Neural progenitor cell (in vitro differentiated cells): ENCODE measurements around the gene FAM135A. TPM values are rescaled to one million over a fixed set of nuclear protein-coding genes. Genes with fewer than 3 reads are reported as not detected.
"Not testable (repeated sequence)": the region's sequence is repeated elsewhere in the genome, so short reads cannot be mapped to it uniquely, and the experiment has no call there.

Experiments
- DNase-seq: peaks from one replicate; pipeline ENCODE4 v3.0.0-alpha.2; 2016; ENCODE audit warnings: low spot score
- H2AFZ ChIP-seq: fragments of 200-600 bp; sonication (generic); replicated peaks from 2 replicates; pipeline ENCODE4 v1.6.1; 2016; ENCODE audit warnings: antibody characterized with exemption
- H3F3A ChIP-seq: fragments of 200-600 bp; sonication (generic); 2 replicates; pipeline ENCODE4 v1.6.1; 2016; ENCODE audit warnings: antibody characterized with exemption, low read depth
- H3K27ac ChIP-seq: fragments of 200-600 bp; sonication (generic); 2 replicates; pipeline ENCODE4 v1.5.1; 2016; ENCODE audit warnings: mild to moderate bottlenecking
- H3K27me3 ChIP-seq: fragments of 200-600 bp; sonication (generic); 2 replicates; pipeline ENCODE4 v1.6.1; 2016; ENCODE audit warnings: mild to moderate bottlenecking, moderate library complexity
- H3K36me3 ChIP-seq: fragments of 200-600 bp; sonication (generic); 2 replicates; pipeline ENCODE4 v1.5.1; 2016
- H3K4me1 ChIP-seq: fragments of 200-600 bp; sonication (generic); 2 replicates; pipeline ENCODE4 v1.6.1; 2016; ENCODE audit warnings: mixed run types
- H3K4me2 ChIP-seq: fragments of 200-600 bp; sonication (generic); 2 replicates; pipeline ENCODE4 v1.6.1; 2016
- H3K4me3 ChIP-seq: fragments of 200-600 bp; sonication (generic); 2 replicates; pipeline ENCODE4 v1.5.1; 2016
- H3K79me2 ChIP-seq: fragments of 200-600 bp; sonication (generic); 2 replicates; pipeline ENCODE4 v1.6.1; 2016; ENCODE audit warnings: low read depth
- H3K9ac ChIP-seq: fragments of 200-600 bp; sonication (generic); 2 replicates; pipeline ENCODE4 v1.6.1; 2016
- H3K9me3 ChIP-seq: fragments of 200-600 bp; sonication (generic); 2 replicates; pipeline ENCODE4 v1.5.1; 2016; ENCODE audit warnings: low read depth
- H4K20me1 ChIP-seq: fragments of 200-600 bp; sonication (generic); 2 replicates; pipeline ENCODE4 v1.6.1; 2016; ENCODE audit warnings: low read depth
- H3K27ac Mint-ChIP-seq: 3 replicates; pipeline ENCODE4 v1.8.0; 2021; ENCODE audit warnings: mixed read lengths
- H3K27me3 Mint-ChIP-seq: 2 replicates; pipeline ENCODE4 v1.8.0; 2022; ENCODE audit warnings: low read depth, mild to moderate bottlenecking, inconsistent platforms, moderate library complexity, mixed read lengths; ENCODE audit not compliant: insufficient read depth
- H3K36me3 Mint-ChIP-seq: 3 replicates; pipeline ENCODE4 v1.8.0; 2021; ENCODE audit warnings: mixed read lengths
- H3K4me1 Mint-ChIP-seq: 3 replicates; pipeline ENCODE4 v1.8.0; 2021; ENCODE audit warnings: mixed read lengths
- H3K4me3 Mint-ChIP-seq: 3 replicates; pipeline ENCODE4 v1.8.0; 2021; ENCODE audit warnings: mild to moderate bottlenecking, moderate library complexity, mixed read lengths
- H3K9me3 Mint-ChIP-seq: 3 replicates; pipeline ENCODE4 v1.8.0; 2020; ENCODE audit warnings: mixed read lengths
- EZH2 ChIP-seq: fragments of 200-600 bp; sonication (generic); IDR thresholded peaks from 2 replicates; pipeline ENCODE4 v1.6.1; 2017; ENCODE audit warnings: antibody characterized with exemption, mild to moderate bottlenecking, moderate library complexity
- EZH2phosphoT487 ChIP-seq: fragments of 200-600 bp; sonication (generic); IDR thresholded peaks from 2 replicates; pipeline ENCODE4 v1.6.1; 2017; ENCODE audit warnings: antibody characterized with exemption
- total RNA-seq: library from RNA; depleted of rRNA; stranded (reverse); fragments of >200 nt; gene quantifications from 2 replicates; pipeline ENCODE4 v1.2.3, GENCODE V29; 2015; ENCODE audit warnings: low replicate concordance
- TF ChIP-seq, protein P1 (sequence below): fragments of 200-600 bp; sonication (generic); IDR thresholded peaks from 2 replicates; pipeline ENCODE4 v1.5.1; 2017; ENCODE audit warnings: antibody characterized with exemption, mild to moderate bottlenecking

Gene FAM135A
- total RNA-seq, 1 donor from 2014 or later, result 85.3 TPM

- Mint-ChIP-seq H3K27ac (no peak overlapping the region), H3K9me3 (peaks cover 6% of the 10 kb centered on the region), H3K4me1 (no peaks in the 10 kb centered on the region), H3K27me3 (no peaks in the 10 kb centered on the region), H3K4me3 (no peak overlapping the region), H3K36me3 (peaks cover 35% of the 10 kb centered on the region)
- H3K9me3 ChIP-seq, result no peaks in the 10 kb centered on the region
- no peak overlapping the region for H3K27ac ChIP-seq
- no peaks in the 10 kb centered on the region for H3F3A ChIP-seq
- H3K9ac ChIP-seq, result no peak overlapping the region
- H2AFZ ChIP-seq, result no peak overlapping the region
- H3K4me3 ChIP-seq, result no peak overlapping the region
- peaks cover 14% of the 10 kb centered on the region for H3K79me2 ChIP-seq
- no peaks in the 10 kb centered on the region for H4K20me1 ChIP-seq
- no peak for DNase-seq
- no peak overlapping the region for H3K4me2 ChIP-seq
- no peaks in the 10 kb centered on the region for H3K4me1 ChIP-seq
- H3K36me3 ChIP-seq, result peaks cover 24% of the 10 kb centered on the region
- TF ChIP-seq, protein P1, sequence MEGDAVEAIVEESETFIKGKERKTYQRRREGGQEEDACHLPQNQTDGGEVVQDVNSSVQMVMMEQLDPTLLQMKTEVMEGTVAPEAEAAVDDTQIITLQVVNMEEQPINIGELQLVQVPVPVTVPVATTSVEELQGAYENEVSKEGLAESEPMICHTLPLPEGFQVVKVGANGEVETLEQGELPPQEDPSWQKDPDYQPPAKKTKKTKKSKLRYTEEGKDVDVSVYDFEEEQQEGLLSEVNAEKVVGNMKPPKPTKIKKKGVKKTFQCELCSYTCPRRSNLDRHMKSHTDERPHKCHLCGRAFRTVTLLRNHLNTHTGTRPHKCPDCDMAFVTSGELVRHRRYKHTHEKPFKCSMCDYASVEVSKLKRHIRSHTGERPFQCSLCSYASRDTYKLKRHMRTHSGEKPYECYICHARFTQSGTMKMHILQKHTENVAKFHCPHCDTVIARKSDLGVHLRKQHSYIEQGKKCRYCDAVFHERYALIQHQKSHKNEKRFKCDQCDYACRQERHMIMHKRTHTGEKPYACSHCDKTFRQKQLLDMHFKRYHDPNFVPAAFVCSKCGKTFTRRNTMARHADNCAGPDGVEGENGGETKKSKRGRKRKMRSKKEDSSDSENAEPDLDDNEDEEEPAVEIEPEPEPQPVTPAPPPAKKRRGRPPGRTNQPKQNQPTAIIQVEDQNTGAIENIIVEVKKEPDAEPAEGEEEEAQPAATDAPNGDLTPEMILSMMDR, result no peak
- TF ChIP-seq EZH2phosphoT487, result no peak
- TF ChIP-seq EZH2, result no peak
- H3K27me3 ChIP-seq, result no peaks in the 10 kb centered on the region
Observed at GRCh38 chr6:70456735-70457134, 43.4 kb downstream of the FAM135A start.

GRCh38 chr6:70459235-70459634 lies 45.9 kb downstream of the FAM135A start:
- TF ChIP-seq, protein P1, result no peak
- TF ChIP-seq EZH2 (no peak), EZH2phosphoT487 (no peak)
- Histone ChIP-seq H4K20me1 (no peaks in the 10 kb centered on the region), H3K27ac (no peak overlapping the region), H3K9me3 (no peaks in the 10 kb centered on the region), H3K27me3 (no peaks in the 10 kb centered on the region), H3K4me1 (no peaks in the 10 kb centered on the region), H3K36me3 (peaks cover 10% of the 10 kb centered on the region), H2AFZ (no peak overlapping the region), H3K79me2 (peaks cover 14% of the 10 kb centered on the region), H3K4me2 (no peak overlapping the region), H3K9ac (no peak overlapping the region), H3F3A (no peaks in the 10 kb centered on the region), H3K4me3 (no peak overlapping the region)
- Mint-ChIP-seq H3K27me3 (no peaks in the 10 kb centered on the region), H3K4me1 (no peaks in the 10 kb centered on the region), H3K9me3 (peaks cover 6% of the 10 kb centered on the region), H3K4me3 (no peak overlapping the region), H3K36me3 (peaks cover 31% of the 10 kb centered on the region), H3K27ac (no peak overlapping the region)
- DNase-seq, result no peak

DNA sequence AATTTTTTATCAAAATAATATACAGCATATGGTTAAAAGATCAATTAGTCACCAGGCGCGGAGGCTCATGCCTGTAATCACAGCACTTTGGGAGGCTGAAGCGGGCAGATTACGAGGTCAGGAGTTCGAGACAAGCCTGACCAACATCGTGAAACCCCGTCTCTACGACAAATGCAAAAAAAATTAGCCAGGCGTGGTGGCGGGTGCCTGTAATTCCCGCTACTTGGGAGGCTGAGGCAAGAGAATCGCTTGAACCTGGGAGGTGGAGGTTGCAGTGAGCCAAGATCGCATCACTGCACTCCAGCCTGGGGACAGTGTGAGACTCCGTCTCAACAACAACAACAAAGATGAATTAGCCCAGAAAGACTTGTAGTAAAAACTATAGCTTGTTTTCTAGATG lies 46.4 kb downstream of the FAM135A start:
- not testable (repeated sequence) for H3K9me3 Mint-ChIP-seq
- peaks cover 14% of the 10 kb centered on the region for H3K79me2 ChIP-seq

DNA sequence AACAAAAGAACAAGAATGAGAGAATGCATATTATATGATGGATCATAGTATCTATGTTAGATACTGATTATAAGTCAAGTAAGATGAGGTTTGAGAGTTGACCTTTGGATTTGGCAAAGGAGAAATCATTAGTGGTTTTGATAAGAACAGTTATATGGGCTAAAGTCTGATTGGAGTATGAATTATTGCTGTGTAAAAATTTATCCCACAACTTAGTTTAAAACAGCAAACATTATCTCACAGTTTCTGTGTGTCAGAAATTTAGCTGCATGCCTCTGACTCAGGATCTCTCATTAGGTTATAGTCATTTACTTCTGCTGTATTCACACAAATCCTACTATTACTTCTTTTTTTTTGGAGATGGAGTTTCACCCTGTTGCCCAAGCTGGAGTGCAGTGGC lies 56.7 kb downstream of the FAM135A start:
- peaks cover 17% of the 10 kb centered on the region for H3K4me1 Mint-ChIP-seq
- no peak overlapping the region for H3K4me2 ChIP-seq

More for the DNA sequence above, 46.4 kb downstream of the FAM135A start:
- H3K4me3 ChIP-seq, H3K27me3 Mint-ChIP-seq, H3K4me3 Mint-ChIP-seq, H3F3A ChIP-seq, H3K9ac ChIP-seq, H4K20me1 ChIP-seq, H3K27me3 ChIP-seq, DNase-seq, H3K27ac Mint-ChIP-seq, H3K9me3 ChIP-seq, H3K4me1 ChIP-seq, H3K4me1 Mint-ChIP-seq, H3K27ac ChIP-seq, H2AFZ ChIP-seq, H3K4me2 ChIP-seq, H3K36me3 ChIP-seq: not testable (repeated sequence)
- peaks cover 26% of the 10 kb centered on the region for H3K36me3 Mint-ChIP-seq

GRCh38 chr6:70470510-70470909 lies 57.2 kb downstream of the FAM135A start:
- H3F3A ChIP-seq, H3K4me3 ChIP-seq, H3K27ac ChIP-seq, H3K27me3 ChIP-seq, H3K4me3 Mint-ChIP-seq, H3K36me3 ChIP-seq, H3K9me3 ChIP-seq, H2AFZ ChIP-seq, H3K9ac ChIP-seq, H3K4me2 ChIP-seq, DNase-seq, H4K20me1 ChIP-seq, H3K27ac Mint-ChIP-seq, H3K27me3 Mint-ChIP-seq, H3K79me2 ChIP-seq, H3K9me3 Mint-ChIP-seq: not testable (repeated sequence)
- peaks cover 64% of the 10 kb centered on the region for H3K36me3 Mint-ChIP-seq
- H3K4me1 ChIP-seq, result peaks cover 15% of the 10 kb centered on the region
- H3K4me1 Mint-ChIP-seq, result peaks cover 22% of the 10 kb centered on the region

More for the DNA sequence above, 56.7 kb downstream of the FAM135A start:
- peaks cover 10% of the 10 kb centered on the region for H3K4me1 ChIP-seq
- DNase-seq, result no peak
- no peak overlapping the region for H2AFZ ChIP-seq
- H3K27ac ChIP-seq, result no peak overlapping the region
- no peaks in the 10 kb centered on the region for H4K20me1 ChIP-seq
- no peak overlapping the region for H3K27ac Mint-ChIP-seq
- H3K36me3 ChIP-seq, result no peaks in the 10 kb centered on the region
- peaks cover 3% of the 10 kb centered on the region for H3K9me3 Mint-ChIP-seq
- H3K27me3 ChIP-seq, result no peaks in the 10 kb centered on the region
- no peaks in the 10 kb centered on the region for H3K9me3 ChIP-seq
- no peaks in the 10 kb centered on the region for H3K79me2 ChIP-seq
- no peaks in the 10 kb centered on the region for H3K27me3 Mint-ChIP-seq
- no peak overlapping the region for H3K9ac ChIP-seq
- H3K4me3 ChIP-seq, result no peak overlapping the region
- no peaks in the 10 kb centered on the region for H3F3A ChIP-seq
- TF ChIP-seq EZH2, result no peak
- TF ChIP-seq, protein P1, result no peak
- no peak for TF ChIP-seq EZH2phosphoT487
- no peak overlapping the region for H3K4me3 Mint-ChIP-seq
- H3K36me3 Mint-ChIP-seq, result peaks cover 66% of the 10 kb centered on the region
